Renal cortical epithelial cell (primary cell): ENCODE data around the gene CFAP43. TPM values are rescaled to one million over a fixed set of nuclear protein-coding genes. Genes with fewer than 3 reads are reported as not detected.
"Not testable (repeated sequence)": the region's sequence is repeated elsewhere in the genome, so short reads cannot be mapped to it uniquely, and the experiment has no call there.

ENCODE experiments used
- DNase-seq: peaks from one replicate; pipeline ENCODE4 v3.0.0-alpha.2; 2011; ENCODE audit warnings: low read depth
- total RNA-seq: library from RNA; depleted of rRNA; stranded (reverse); fragments of >200 nt; gene quantifications from 2 replicates; pipeline ENCODE4 v1.2.3, GENCODE V29; 2014

CFAP43 gene
- total RNA-seq, 1 donor from 2014 or later, result 4.7 TPM

- no peak for DNase-seq
These were observed 26.0 kb upstream of the CFAP43 start for GRCh38 chr10:104258209-104258608.

- no peak for DNase-seq
These were observed 25.1 kb upstream of the CFAP43 start for GRCh38 chr10:104257235-104257634.

GRCh38 chr10:104256335-104256961 lies 24.3 kb upstream of the CFAP43 start:
- DNase-seq, result peak; percentile 26

GRCh38 chr10:104255311-104255981 lies 23.3 kb upstream of the CFAP43 start:
- peak; percentile 79 for DNase-seq

- DNase-seq, result peak; percentile 48
These were observed 22.5 kb upstream of the CFAP43 start, which contains the start of gene GSTO1 for GRCh38 chr10:104254493-104255310. Gene GSTO1, plus strand, starts transcription at chr10:104254892. Its CDS starts 37 bp downstream, at chr10:104254929.

GRCh38 chr10:104253606-104254410 lies 21.6 kb upstream of the CFAP43 start:
- DNase-seq, result no peak

GRCh38 chr10:104253106-104253505 lies 20.9 kb upstream of the CFAP43 start:
- no peak for DNase-seq

- no peak for DNase-seq
These were observed 20.2 kb upstream of the CFAP43 start for GRCh38 chr10:104252368-104252767.

- DNase-seq, result no peak
These were observed 19.3 kb upstream of the CFAP43 start for GRCh38 chr10:104251443-104251842.

- no peak for DNase-seq
These were observed 18.2 kb upstream of the CFAP43 start for GRCh38 chr10:104250371-104250770.

- DNase-seq, result not testable (repeated sequence)
These were observed 16.8 kb upstream of the CFAP43 start for GRCh38 chr10:104248931-104249330.

GRCh38 chr10:104247513-104248146 lies 15.5 kb upstream of the CFAP43 start:
- no peak for DNase-seq

- DNase-seq, result no peak
These were observed 14.8 kb upstream of the CFAP43 start for GRCh38 chr10:104246976-104247375.

GRCh38 chr10:104245066-104245632 lies 13.0 kb upstream of the CFAP43 start:
- DNase-seq, result no peak

- DNase-seq, result no peak
These were observed 11.3 kb upstream of the CFAP43 start for GRCh38 chr10:104243512-104243911.

- DNase-seq, result not testable (repeated sequence)
These were observed 10.8 kb upstream of the CFAP43 start for GRCh38 chr10:104243009-104243408.

- DNase-seq, result no peak
These were observed 10.4 kb upstream of the CFAP43 start for GRCh38 chr10:104242545-104242944.

GRCh38 chr10:104240078-104240477 lies 7.9 kb upstream of the CFAP43 start:
- DNase-seq, result no peak

GRCh38 chr10:104235801-104236200 lies 3.6 kb upstream of the CFAP43 start:
- DNase-seq, result no peak

- no peak for DNase-seq
These were observed 2.8 kb upstream of the CFAP43 start for GRCh38 chr10:104234934-104235333.

- DNase-seq, result no peak
These were observed 1.7 kb upstream of the CFAP43 start for GRCh38 chr10:104233817-104234216.
